ENCODE measurements around the gene MRGPRD. TPM values are rescaled to one million over a fixed set of nuclear protein-coding genes. Genes with fewer than 3 reads are reported as not detected.

The MRGPRD gene
- total RNA-seq, 1 donor from 2014 or later, result not detected

DNA sequence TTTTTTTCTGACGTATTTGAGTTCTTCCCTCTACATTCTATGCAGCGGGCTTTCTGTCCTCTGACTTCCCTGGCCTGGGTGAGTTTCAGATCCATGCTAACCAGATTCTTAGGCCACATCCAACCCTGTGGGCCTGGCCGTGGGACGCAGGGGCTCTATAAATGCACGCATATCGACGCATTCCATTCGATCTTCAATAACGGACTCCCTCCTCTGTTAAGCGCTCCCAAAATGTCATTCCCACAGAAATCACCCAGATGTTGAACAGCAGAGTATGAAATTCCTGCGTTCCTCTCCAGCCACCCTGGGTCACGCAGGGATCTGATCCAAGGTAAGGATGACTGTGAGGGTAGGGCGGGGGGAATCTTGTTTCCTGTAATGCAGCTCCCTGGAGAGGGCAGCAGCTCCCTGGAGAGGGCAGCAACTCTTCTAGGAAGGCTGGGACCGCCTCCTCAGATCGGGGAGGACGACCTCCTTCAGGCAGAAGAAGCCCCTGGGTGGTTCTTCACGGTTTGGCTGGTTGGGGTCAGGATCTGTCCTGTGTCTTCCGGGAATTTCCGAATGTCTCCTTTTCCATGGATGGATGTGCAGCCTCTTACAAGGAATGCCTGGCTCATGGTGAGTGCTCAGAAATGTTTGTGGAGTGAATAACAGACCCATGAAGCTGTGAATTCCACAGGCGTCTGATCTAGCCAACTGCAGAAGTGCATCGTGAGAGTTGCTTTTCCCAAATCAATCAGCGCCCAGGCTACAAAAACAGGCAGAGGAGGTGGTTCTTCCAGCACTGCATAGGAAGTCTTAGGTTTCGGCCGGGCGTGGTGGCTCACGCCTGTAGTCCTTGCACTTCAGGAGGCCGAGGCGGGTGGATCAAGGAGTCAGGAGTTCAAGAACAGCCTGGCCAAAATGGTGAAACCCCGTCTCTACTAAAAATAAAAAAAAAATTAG, 12.2 kb downstream of the MRGPRD start:
- no peak for DNase-seq (ENCODE audit: low read depth)
- peaks cover 22% of the 10 kb centered on the region for H3K9me3 Mint-ChIP-seq (ENCODE audit: unreplicated experiment)
- H3K27me3 Mint-ChIP-seq (ENCODE audit: low read depth, unreplicated experiment), result peaks cover 53% of the 10 kb centered on the region

GRCh38 chr11:68966894-68967780, 13.6 kb downstream of the MRGPRD start:
- Histone ChIP-seq H3K4me3 (ENCODE audit: insufficient read depth, low read depth, low read length) (no peak overlapping the region), H2AFZ (ENCODE audit: low read depth, low read length) (no peak overlapping the region), H3K4me2 (ENCODE audit: low read length) (no peak overlapping the region), H3K27me3 (ENCODE audit: insufficient read depth, low read length) (peaks cover 15% of the 10 kb centered on the region), H3K36me3 (ENCODE audit: insufficient read depth, low read length) (no peaks in the 10 kb centered on the region), H3K9me3 (ENCODE audit: insufficient read depth, low read depth, low read length) (peaks cover 3% of the 10 kb centered on the region), H3K4me1 (ENCODE audit: insufficient read depth, low read length) (no peaks in the 10 kb centered on the region), H3K79me2 (ENCODE audit: insufficient read depth, low read length) (no peaks in the 10 kb centered on the region), H3K27ac (ENCODE audit: low read depth, low read length) (no peak overlapping the region), H4K20me1 (ENCODE audit: insufficient read depth, low read length) (no peaks in the 10 kb centered on the region), H3K9ac (ENCODE audit: low read length) (no peak overlapping the region)
- FAIRE-seq, result no peak
- no peak for DNase-seq (ENCODE audit: low read depth)
- peaks cover 48% of the 10 kb centered on the region for H3K27me3 Mint-ChIP-seq (ENCODE audit: low read depth, unreplicated experiment)
- peaks cover 28% of the 10 kb centered on the region for H3K9me3 Mint-ChIP-seq (ENCODE audit: unreplicated experiment)
- peaks cover 4% of the 10 kb centered on the region for H3K36me3 Mint-ChIP-seq (ENCODE audit: low read depth, unreplicated experiment)
- H3K4me1 Mint-ChIP-seq (ENCODE audit: low read depth, unreplicated experiment), result no peaks in the 10 kb centered on the region
- TF ChIP-seq, protein P1, sequence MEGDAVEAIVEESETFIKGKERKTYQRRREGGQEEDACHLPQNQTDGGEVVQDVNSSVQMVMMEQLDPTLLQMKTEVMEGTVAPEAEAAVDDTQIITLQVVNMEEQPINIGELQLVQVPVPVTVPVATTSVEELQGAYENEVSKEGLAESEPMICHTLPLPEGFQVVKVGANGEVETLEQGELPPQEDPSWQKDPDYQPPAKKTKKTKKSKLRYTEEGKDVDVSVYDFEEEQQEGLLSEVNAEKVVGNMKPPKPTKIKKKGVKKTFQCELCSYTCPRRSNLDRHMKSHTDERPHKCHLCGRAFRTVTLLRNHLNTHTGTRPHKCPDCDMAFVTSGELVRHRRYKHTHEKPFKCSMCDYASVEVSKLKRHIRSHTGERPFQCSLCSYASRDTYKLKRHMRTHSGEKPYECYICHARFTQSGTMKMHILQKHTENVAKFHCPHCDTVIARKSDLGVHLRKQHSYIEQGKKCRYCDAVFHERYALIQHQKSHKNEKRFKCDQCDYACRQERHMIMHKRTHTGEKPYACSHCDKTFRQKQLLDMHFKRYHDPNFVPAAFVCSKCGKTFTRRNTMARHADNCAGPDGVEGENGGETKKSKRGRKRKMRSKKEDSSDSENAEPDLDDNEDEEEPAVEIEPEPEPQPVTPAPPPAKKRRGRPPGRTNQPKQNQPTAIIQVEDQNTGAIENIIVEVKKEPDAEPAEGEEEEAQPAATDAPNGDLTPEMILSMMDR (IDR thresholded peaks at IDR 0.05; ENCODE audit: insufficient read depth, low read depth, low read length), result no peak
- TF ChIP-seq EZH2 (IDR thresholded peaks at IDR 0.05; ENCODE audit: insufficient read depth, low read length), result no peak
- no peak overlapping the region for H3K4me3 Mint-ChIP-seq (ENCODE audit: unreplicated experiment)
- no peak overlapping the region for H3K27ac Mint-ChIP-seq (ENCODE audit: unreplicated experiment)

More for the DNA sequence above, 12.2 kb downstream of the MRGPRD start:
- H3K79me2 ChIP-seq (ENCODE audit: insufficient read depth, low read length), result no peaks in the 10 kb centered on the region
- peaks cover 24% of the 10 kb centered on the region for H3K27me3 ChIP-seq (ENCODE audit: insufficient read depth, low read length)
- H3K4me1 Mint-ChIP-seq (ENCODE audit: low read depth, unreplicated experiment), result no peaks in the 10 kb centered on the region
- H3K27ac ChIP-seq (ENCODE audit: low read depth, low read length), result no peak overlapping the region
- H3K36me3 Mint-ChIP-seq (ENCODE audit: low read depth, unreplicated experiment), result peaks cover 2% of the 10 kb centered on the region
- H3K27ac Mint-ChIP-seq (ENCODE audit: unreplicated experiment), result no peak overlapping the region
- H3K9me3 ChIP-seq (ENCODE audit: insufficient read depth, low read depth, low read length), result peaks cover 3% of the 10 kb centered on the region
- no peak overlapping the region for H3K4me3 ChIP-seq (ENCODE audit: insufficient read depth, low read depth, low read length)
- H3K36me3 ChIP-seq (ENCODE audit: insufficient read depth, low read length), result no peaks in the 10 kb centered on the region
- no peaks in the 10 kb centered on the region for H3K4me1 ChIP-seq (ENCODE audit: insufficient read depth, low read length)
- no peak overlapping the region for H3K4me2 ChIP-seq (ENCODE audit: low read length)
- no peaks in the 10 kb centered on the region for H4K20me1 ChIP-seq (ENCODE audit: insufficient read depth, low read length)
- no peak for TF ChIP-seq EZH2 (IDR thresholded peaks at IDR 0.05; ENCODE audit: insufficient read depth, low read length)
- TF ChIP-seq, protein P1 (IDR thresholded peaks at IDR 0.05; ENCODE audit: insufficient read depth, low read depth, low read length), result no peak
- no peak for FAIRE-seq
- H2AFZ ChIP-seq (ENCODE audit: low read depth, low read length), result no peak overlapping the region
- H3K9ac ChIP-seq (ENCODE audit: low read length), result no peak overlapping the region
- no peak overlapping the region for H3K4me3 Mint-ChIP-seq (ENCODE audit: unreplicated experiment)
